ENCODE results near the gene CALHM1.

DNA sequence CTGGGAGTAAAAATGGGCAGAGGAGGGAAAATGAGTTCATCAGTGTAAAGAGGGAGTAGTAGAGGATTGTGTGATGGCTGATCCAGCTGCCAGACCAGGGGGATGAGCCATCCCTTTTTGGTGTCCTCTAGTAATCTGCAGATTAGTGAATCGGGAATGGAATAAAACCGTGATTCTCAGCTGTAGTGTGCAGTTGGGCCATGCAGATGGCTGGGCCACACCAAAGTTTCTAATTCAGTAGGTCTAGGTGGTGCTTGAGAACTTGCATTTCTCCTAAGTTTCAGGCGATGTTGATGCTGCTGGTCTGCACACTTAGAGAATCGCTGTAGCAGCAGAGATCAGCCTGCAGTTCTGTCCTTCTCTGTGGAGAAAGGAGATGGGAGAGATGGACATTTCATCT, 39.6 kb downstream of the CALHM1 start:
- TF ChIP-seq, protein P1, sequence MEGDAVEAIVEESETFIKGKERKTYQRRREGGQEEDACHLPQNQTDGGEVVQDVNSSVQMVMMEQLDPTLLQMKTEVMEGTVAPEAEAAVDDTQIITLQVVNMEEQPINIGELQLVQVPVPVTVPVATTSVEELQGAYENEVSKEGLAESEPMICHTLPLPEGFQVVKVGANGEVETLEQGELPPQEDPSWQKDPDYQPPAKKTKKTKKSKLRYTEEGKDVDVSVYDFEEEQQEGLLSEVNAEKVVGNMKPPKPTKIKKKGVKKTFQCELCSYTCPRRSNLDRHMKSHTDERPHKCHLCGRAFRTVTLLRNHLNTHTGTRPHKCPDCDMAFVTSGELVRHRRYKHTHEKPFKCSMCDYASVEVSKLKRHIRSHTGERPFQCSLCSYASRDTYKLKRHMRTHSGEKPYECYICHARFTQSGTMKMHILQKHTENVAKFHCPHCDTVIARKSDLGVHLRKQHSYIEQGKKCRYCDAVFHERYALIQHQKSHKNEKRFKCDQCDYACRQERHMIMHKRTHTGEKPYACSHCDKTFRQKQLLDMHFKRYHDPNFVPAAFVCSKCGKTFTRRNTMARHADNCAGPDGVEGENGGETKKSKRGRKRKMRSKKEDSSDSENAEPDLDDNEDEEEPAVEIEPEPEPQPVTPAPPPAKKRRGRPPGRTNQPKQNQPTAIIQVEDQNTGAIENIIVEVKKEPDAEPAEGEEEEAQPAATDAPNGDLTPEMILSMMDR (IDR thresholded peaks at IDR 0.05 in 8 of 11, conservative IDR thresholded peaks at IDR 0.05 in 3 of 11), result no peak
- no peak for TF ChIP-seq POLR2A (IDR thresholded peaks at IDR 0.05)

All from spleen (tissue), 7 donors.